Neural progenitor cell (in vitro differentiated cells): ENCODE data around the gene VTI1A. TPM values are rescaled to one million over a fixed set of nuclear protein-coding genes. Genes with fewer than 3 reads are reported as not detected.

Experiments used
- DNase-seq: peaks from one replicate; pipeline ENCODE4 v3.0.0-alpha.2; 2016; ENCODE audit warnings: low spot score
- H2AFZ ChIP-seq: fragments of 200-600 bp; sonication (generic); replicated peaks from 2 replicates; pipeline ENCODE4 v1.6.1; 2016; ENCODE audit warnings: antibody characterized with exemption
- H3F3A ChIP-seq: fragments of 200-600 bp; sonication (generic); 2 replicates; pipeline ENCODE4 v1.6.1; 2016; ENCODE audit warnings: antibody characterized with exemption, low read depth
- H3K27ac ChIP-seq: fragments of 200-600 bp; sonication (generic); 2 replicates; pipeline ENCODE4 v1.5.1; 2016; ENCODE audit warnings: mild to moderate bottlenecking
- H3K27me3 ChIP-seq: fragments of 200-600 bp; sonication (generic); 2 replicates; pipeline ENCODE4 v1.6.1; 2016; ENCODE audit warnings: mild to moderate bottlenecking, moderate library complexity
- H3K36me3 ChIP-seq: fragments of 200-600 bp; sonication (generic); 2 replicates; pipeline ENCODE4 v1.5.1; 2016
- H3K4me1 ChIP-seq: fragments of 200-600 bp; sonication (generic); 2 replicates; pipeline ENCODE4 v1.6.1; 2016; ENCODE audit warnings: mixed run types
- H3K4me2 ChIP-seq: fragments of 200-600 bp; sonication (generic); 2 replicates; pipeline ENCODE4 v1.6.1; 2016
- H3K4me3 ChIP-seq: fragments of 200-600 bp; sonication (generic); 2 replicates; pipeline ENCODE4 v1.5.1; 2016
- H3K79me2 ChIP-seq: fragments of 200-600 bp; sonication (generic); 2 replicates; pipeline ENCODE4 v1.6.1; 2016; ENCODE audit warnings: low read depth
- H3K9ac ChIP-seq: fragments of 200-600 bp; sonication (generic); 2 replicates; pipeline ENCODE4 v1.6.1; 2016
- H3K9me3 ChIP-seq: fragments of 200-600 bp; sonication (generic); 2 replicates; pipeline ENCODE4 v1.5.1; 2016; ENCODE audit warnings: low read depth
- H4K20me1 ChIP-seq: fragments of 200-600 bp; sonication (generic); 2 replicates; pipeline ENCODE4 v1.6.1; 2016; ENCODE audit warnings: low read depth
- H3K27ac Mint-ChIP-seq: 3 replicates; pipeline ENCODE4 v1.8.0; 2021; ENCODE audit warnings: mixed read lengths
- H3K27me3 Mint-ChIP-seq: 2 replicates; pipeline ENCODE4 v1.8.0; 2022; ENCODE audit warnings: low read depth, mild to moderate bottlenecking, inconsistent platforms, moderate library complexity, mixed read lengths; ENCODE audit not compliant: insufficient read depth
- H3K36me3 Mint-ChIP-seq: 3 replicates; pipeline ENCODE4 v1.8.0; 2021; ENCODE audit warnings: mixed read lengths
- H3K4me1 Mint-ChIP-seq: 3 replicates; pipeline ENCODE4 v1.8.0; 2021; ENCODE audit warnings: mixed read lengths
- H3K4me3 Mint-ChIP-seq: 3 replicates; pipeline ENCODE4 v1.8.0; 2021; ENCODE audit warnings: mild to moderate bottlenecking, moderate library complexity, mixed read lengths
- H3K9me3 Mint-ChIP-seq: 3 replicates; pipeline ENCODE4 v1.8.0; 2020; ENCODE audit warnings: mixed read lengths
- EZH2 ChIP-seq: fragments of 200-600 bp; sonication (generic); IDR thresholded peaks from 2 replicates; pipeline ENCODE4 v1.6.1; 2017; ENCODE audit warnings: antibody characterized with exemption, mild to moderate bottlenecking, moderate library complexity
- EZH2phosphoT487 ChIP-seq: fragments of 200-600 bp; sonication (generic); IDR thresholded peaks from 2 replicates; pipeline ENCODE4 v1.6.1; 2017; ENCODE audit warnings: antibody characterized with exemption
- total RNA-seq: library from RNA; depleted of rRNA; stranded (reverse); fragments of >200 nt; gene quantifications from 2 replicates; pipeline ENCODE4 v1.2.3, GENCODE V29; 2015; ENCODE audit warnings: low replicate concordance
- TF ChIP-seq, protein P1 (sequence below): fragments of 200-600 bp; sonication (generic); IDR thresholded peaks from 2 replicates; pipeline ENCODE4 v1.5.1; 2017; ENCODE audit warnings: antibody characterized with exemption, mild to moderate bottlenecking

The VTI1A gene
- total RNA-seq, 1 donor from 2014 or later, result 28.8 TPM

DNA sequence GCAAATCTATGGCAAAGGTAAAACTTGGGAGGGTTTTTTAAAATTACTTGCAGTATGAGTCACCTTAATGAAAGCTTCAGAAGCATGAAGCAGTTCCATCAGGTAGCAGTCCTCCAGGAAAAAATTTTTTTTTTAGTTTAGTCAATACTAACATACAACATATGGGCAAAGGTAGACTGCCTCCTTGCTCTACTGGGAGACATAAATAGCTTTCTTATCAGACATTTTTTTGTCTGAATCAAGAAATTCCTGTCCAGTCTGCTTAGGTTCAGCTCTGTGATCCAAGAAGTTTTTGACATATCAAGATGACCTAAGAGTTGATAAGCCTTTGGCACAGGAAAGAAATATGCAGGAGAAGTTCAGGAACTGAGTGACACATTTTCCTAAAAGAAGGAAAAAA lies 331.6 kb downstream of the VTI1A start:
- Histone ChIP-seq H3K9ac (no peak overlapping the region), H3K4me3 (no peak overlapping the region), H3K79me2 (no peaks in the 10 kb centered on the region), H2AFZ (no peak overlapping the region), H4K20me1 (no peaks in the 10 kb centered on the region), H3K4me2 (no peak overlapping the region), H3K27ac (no peak overlapping the region), H3K4me1 (no peaks in the 10 kb centered on the region), H3F3A (no peaks in the 10 kb centered on the region), H3K9me3 (no peaks in the 10 kb centered on the region), H3K36me3 (no peaks in the 10 kb centered on the region), H3K27me3 (no peaks in the 10 kb centered on the region)
- TF ChIP-seq EZH2phosphoT487 (no peak), EZH2 (no peak)
- TF ChIP-seq, protein P1, sequence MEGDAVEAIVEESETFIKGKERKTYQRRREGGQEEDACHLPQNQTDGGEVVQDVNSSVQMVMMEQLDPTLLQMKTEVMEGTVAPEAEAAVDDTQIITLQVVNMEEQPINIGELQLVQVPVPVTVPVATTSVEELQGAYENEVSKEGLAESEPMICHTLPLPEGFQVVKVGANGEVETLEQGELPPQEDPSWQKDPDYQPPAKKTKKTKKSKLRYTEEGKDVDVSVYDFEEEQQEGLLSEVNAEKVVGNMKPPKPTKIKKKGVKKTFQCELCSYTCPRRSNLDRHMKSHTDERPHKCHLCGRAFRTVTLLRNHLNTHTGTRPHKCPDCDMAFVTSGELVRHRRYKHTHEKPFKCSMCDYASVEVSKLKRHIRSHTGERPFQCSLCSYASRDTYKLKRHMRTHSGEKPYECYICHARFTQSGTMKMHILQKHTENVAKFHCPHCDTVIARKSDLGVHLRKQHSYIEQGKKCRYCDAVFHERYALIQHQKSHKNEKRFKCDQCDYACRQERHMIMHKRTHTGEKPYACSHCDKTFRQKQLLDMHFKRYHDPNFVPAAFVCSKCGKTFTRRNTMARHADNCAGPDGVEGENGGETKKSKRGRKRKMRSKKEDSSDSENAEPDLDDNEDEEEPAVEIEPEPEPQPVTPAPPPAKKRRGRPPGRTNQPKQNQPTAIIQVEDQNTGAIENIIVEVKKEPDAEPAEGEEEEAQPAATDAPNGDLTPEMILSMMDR, result no peak
- Mint-ChIP-seq H3K9me3 (no peaks in the 10 kb centered on the region), H3K27me3 (peaks cover 5% of the 10 kb centered on the region), H3K4me1 (peaks cover 30% of the 10 kb centered on the region), H3K36me3 (no peaks in the 10 kb centered on the region), H3K27ac (no peak overlapping the region), H3K4me3 (no peak overlapping the region)
- no peak for DNase-seq

DNA sequence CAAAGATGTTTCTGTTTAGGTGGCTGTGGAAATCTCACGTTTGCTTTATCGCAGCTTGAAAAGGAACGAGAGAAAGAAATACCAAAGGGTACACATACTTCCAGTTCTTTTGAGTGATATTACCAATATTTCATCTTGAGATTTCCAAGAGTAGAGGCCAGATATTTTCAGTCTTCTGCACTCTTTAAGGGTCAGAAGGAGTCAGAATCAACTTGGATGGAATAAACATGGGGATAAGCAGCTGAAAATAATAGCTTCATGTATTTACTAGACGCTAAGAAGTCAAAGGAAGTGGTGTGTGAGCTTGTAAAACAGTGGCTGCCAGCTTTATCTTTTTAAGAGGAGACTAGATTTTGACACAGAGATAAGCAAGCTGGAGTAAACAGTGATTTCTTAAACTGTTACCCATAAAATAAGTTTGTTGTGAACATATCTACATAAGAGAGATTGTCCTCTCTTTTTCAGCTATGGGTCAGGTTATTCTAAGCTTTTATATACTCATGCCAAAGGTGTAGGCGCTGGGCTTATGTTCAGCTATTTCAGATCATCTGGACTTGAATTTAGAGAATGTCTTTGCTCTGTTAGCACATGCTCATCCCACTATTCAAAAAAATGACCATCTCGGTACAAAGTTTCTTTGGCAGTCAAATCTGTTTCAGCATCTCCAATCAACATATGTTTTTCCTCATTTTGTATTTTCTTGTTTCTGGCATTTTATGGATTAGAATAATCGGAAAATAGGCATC lies 332.2 kb downstream of the VTI1A start:
- H3K4me1 ChIP-seq, result peaks cover 4% of the 10 kb centered on the region
- no peak for DNase-seq
- no peak overlapping the region for H2AFZ ChIP-seq
- H3K9ac ChIP-seq, result no peak overlapping the region
- no peak overlapping the region for H3K27ac ChIP-seq
- H4K20me1 ChIP-seq, result no peaks in the 10 kb centered on the region
- H3K79me2 ChIP-seq, result no peaks in the 10 kb centered on the region
- H3K27ac Mint-ChIP-seq, result no peak overlapping the region
- no peaks in the 10 kb centered on the region for H3K36me3 Mint-ChIP-seq
- H3K9me3 ChIP-seq, result no peaks in the 10 kb centered on the region
- no peaks in the 10 kb centered on the region for H3F3A ChIP-seq
- H3K36me3 ChIP-seq, result no peaks in the 10 kb centered on the region
- H3K27me3 Mint-ChIP-seq, result peaks cover 5% of the 10 kb centered on the region
- H3K9me3 Mint-ChIP-seq, result no peaks in the 10 kb centered on the region
- TF ChIP-seq EZH2phosphoT487 (no peak), EZH2 (no peak)
- TF ChIP-seq, protein P1, result no peak
- no peak overlapping the region for H3K4me2 ChIP-seq
- H3K4me3 Mint-ChIP-seq, result no peak overlapping the region
- H3K4me3 ChIP-seq, result no peak overlapping the region
- H3K4me1 Mint-ChIP-seq, result peaks cover 36% of the 10 kb centered on the region
- no peaks in the 10 kb centered on the region for H3K27me3 ChIP-seq

DNA sequence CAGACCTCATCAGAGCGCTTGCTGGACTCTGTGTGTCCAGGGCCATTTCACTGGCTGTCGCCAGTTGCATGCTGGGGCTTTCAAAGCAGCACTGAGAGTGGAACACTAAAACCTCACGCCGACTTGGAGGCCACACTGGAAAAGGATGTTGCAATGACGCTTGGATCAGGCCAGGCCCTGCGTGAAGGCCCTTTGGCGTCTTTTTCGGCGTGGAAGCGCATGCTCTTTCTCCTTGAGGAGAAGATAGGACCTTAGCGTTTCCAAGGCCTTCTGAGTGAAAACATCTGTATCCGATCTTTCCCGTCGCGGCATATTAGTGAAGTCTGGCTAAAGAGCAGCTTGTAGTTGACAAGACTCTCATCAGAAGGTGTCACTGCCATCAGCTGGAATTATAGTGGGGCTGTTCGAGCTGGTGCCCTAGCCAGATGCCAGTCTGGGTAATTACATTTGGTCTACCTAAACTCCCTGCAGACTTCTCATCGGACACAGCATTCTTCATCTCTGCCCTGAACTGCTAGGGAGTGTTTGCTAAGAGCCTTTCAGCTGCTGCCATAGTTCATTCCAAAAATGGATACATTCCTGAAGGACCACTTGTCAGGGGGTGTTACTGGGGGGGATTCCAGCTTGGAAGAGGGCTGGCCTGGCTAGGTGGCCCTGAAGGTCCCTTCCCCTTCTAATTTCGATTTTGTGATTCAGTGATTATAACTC lies 335.3 kb downstream of the VTI1A start:
- Histone ChIP-seq H3K27ac (no peak overlapping the region), H2AFZ (no peak overlapping the region), H3K9me3 (no peaks in the 10 kb centered on the region), H3K4me1 (peaks cover 16% of the 10 kb centered on the region), H3K36me3 (no peaks in the 10 kb centered on the region), H3K79me2 (no peaks in the 10 kb centered on the region), H3F3A (no peaks in the 10 kb centered on the region), H3K27me3 (no peaks in the 10 kb centered on the region), H3K4me2 (no peak overlapping the region), H3K9ac (no peak overlapping the region), H3K4me3 (no peak overlapping the region), H4K20me1 (no peaks in the 10 kb centered on the region)
- peaks cover 5% of the 10 kb centered on the region for H3K27me3 Mint-ChIP-seq
- H3K27ac Mint-ChIP-seq, result peak overlapping the region; percentile 33
- H3K4me3 Mint-ChIP-seq, result no peak overlapping the region
- no peaks in the 10 kb centered on the region for H3K9me3 Mint-ChIP-seq
- H3K4me1 Mint-ChIP-seq, result peaks cover 35% of the 10 kb centered on the region
- DNase-seq, result no peak
- TF ChIP-seq, protein P1, result no peak
- TF ChIP-seq EZH2, result no peak
- no peak for TF ChIP-seq EZH2phosphoT487
- no peaks in the 10 kb centered on the region for H3K36me3 Mint-ChIP-seq
